Activated naive CD4-positive, alpha-beta T cell treated with anti-CD3 and anti-CD28 coated beads, Interleukin-2, amount 10 ng/mL, durations not matched to agents 7 days and 5 days (primary cell): ENCODE measurements around the gene CFAP77.
A peak's percentile ranks its signal among the peaks of the same experiment; 100 is the strongest.

Source experiments
- CTCF ChIA-PET: fragments of 350-600 bp; sonication (Branson Sonifier 250); formaldehyde crosslinking; loops from one replicate; lab custom pipeline; 2021; ENCODE audit warnings: antibody characterized with exemption; lab: Charles Lee
- DNase-seq: peaks from one replicate; pipeline ENCODE4 v3.0.0-alpha.2; 2020
- H3K27ac Mint-ChIP-seq: one replicate; pipeline ENCODE4 v1.8.0; 2021; ENCODE audit warnings: mild to moderate bottlenecking, moderate library complexity, mixed read lengths
- H3K27me3 Mint-ChIP-seq: one replicate; pipeline ENCODE4 v1.8.0; 2021; ENCODE audit warnings: mild to moderate bottlenecking, mixed read lengths
- H3K36me3 Mint-ChIP-seq: one replicate; pipeline ENCODE4 v1.8.0; 2021; ENCODE audit warnings: mixed read lengths
- H3K4me1 Mint-ChIP-seq: one replicate; pipeline ENCODE4 v1.8.0; 2021; ENCODE audit warnings: mixed read lengths
- H3K4me3 Mint-ChIP-seq: one replicate; pipeline ENCODE4 v1.8.0; 2021; ENCODE audit warnings: mild to moderate bottlenecking, moderate library complexity, mixed read lengths
- H3K9me3 Mint-ChIP-seq: one replicate; pipeline ENCODE4 v1.8.0; 2021; ENCODE audit warnings: mixed read lengths

The CFAP77 gene

GRCh38 chr9:132575005-132575609 is 165.1 kb downstream of the CFAP77 start:
- peaks cover 71% of the 10 kb centered on the region for H3K27me3 Mint-ChIP-seq
- H3K4me1 Mint-ChIP-seq: no peaks in the 10 kb centered on the region
- no peaks in the 10 kb centered on the region for H3K9me3 Mint-ChIP-seq
- H3K4me3 Mint-ChIP-seq: no peak overlapping the region
- CTCF ChIA-PET: interaction anchor here (0.6 to 6.5 kb wide), 5 partner anchors 67 to 337 kb away, joined by 3 to 57 read pairs (median 5); partner anchors contain the start of gene CFAP77
- DNase-seq: peak; percentile 75
- no peaks in the 10 kb centered on the region for H3K36me3 Mint-ChIP-seq
- H3K27ac Mint-ChIP-seq: no peak overlapping the region

- Mint-ChIP-seq H3K4me1 (no peaks in the 10 kb centered on the region), H3K9me3 (no peaks in the 10 kb centered on the region), H3K4me3 (no peak overlapping the region), H3K27me3 (peaks cover 78% of the 10 kb centered on the region), H3K36me3 (no peaks in the 10 kb centered on the region), H3K27ac (no peak overlapping the region)
- CTCF ChIA-PET: interaction anchor here (0.6 to 6.5 kb wide), 4 partner anchors 68 to 404 kb away, joined by 5 to 57 read pairs (median 11); partner anchors contain the start of gene CFAP77
- DNase-seq: no peak
Observed at GRCh38 chr9:132575811-132576210, 165.8 kb downstream of the CFAP77 start.

GRCh38 chr9:132577119-132577518 is 167.1 kb downstream of the CFAP77 start:
- H3K27me3 Mint-ChIP-seq: peaks cover 86% of the 10 kb centered on the region
- CTCF ChIA-PET: interaction anchor here (6.5 kb wide), 1 partner anchor 164 kb away, joined by 57 read pairs; no protein-coding TSS in a partner anchor

GRCh38 chr9:132578367-132578932 is 168.4 kb downstream of the CFAP77 start:
- Mint-ChIP-seq H3K27ac (peak overlapping the region; percentile 59), H3K9me3 (no peaks in the 10 kb centered on the region), H3K36me3 (no peaks in the 10 kb centered on the region), H3K27me3 (peaks cover 93% of the 10 kb centered on the region), H3K4me3 (no peak overlapping the region), H3K4me1 (peaks cover 10% of the 10 kb centered on the region)
- CTCF ChIA-PET: interaction anchor here (1.3 kb wide), 1 partner anchor 164 kb away, joined by 6 read pairs; no protein-coding TSS in a partner anchor
- DNase-seq: no peak

More at GRCh38 chr9:132577119-132577518, 167.1 kb downstream of the CFAP77 start:
- H3K4me1 Mint-ChIP-seq: peaks cover 10% of the 10 kb centered on the region
- H3K9me3 Mint-ChIP-seq: no peaks in the 10 kb centered on the region
- DNase-seq: no peak
- no peak overlapping the region for H3K4me3 Mint-ChIP-seq
- no peaks in the 10 kb centered on the region for H3K36me3 Mint-ChIP-seq
- no peak overlapping the region for H3K27ac Mint-ChIP-seq

GRCh38 chr9:132579427-132579798 is 169.4 kb downstream of the CFAP77 start:
- DNase-seq: no peak
- Mint-ChIP-seq H3K27me3 (peaks cover 98% of the 10 kb centered on the region), H3K27ac (no peak overlapping the region), H3K9me3 (no peaks in the 10 kb centered on the region), H3K4me1 (peaks cover 10% of the 10 kb centered on the region), H3K36me3 (no peaks in the 10 kb centered on the region), H3K4me3 (no peak overlapping the region)
- CTCF ChIA-PET: interaction anchor here (0.7 to 1.3 kb wide), 2 partner anchors 165 to 169 kb away, joined by 3 to 6 read pairs; partner anchors contain the start of gene CFAP77

GRCh38 chr9:132582276-132582785 is 172.3 kb downstream of the CFAP77 start, which contains the start of gene BARHL1:
TSS of gene BARHL1 (plus strand) at chr9:132582606. CDS start at chr9:132582798, 192 bp downstream.
- H3K4me1 Mint-ChIP-seq: peaks cover 10% of the 10 kb centered on the region
- peak within 1 kb of the TSS; percentile 83 for H3K27ac Mint-ChIP-seq
- CTCF ChIA-PET: no interaction called here
- H3K27me3 Mint-ChIP-seq: peaks cover 100% of the 10 kb centered on the region
- no peaks in the 10 kb centered on the region for H3K9me3 Mint-ChIP-seq
- DNase-seq: no peak
- H3K4me3 Mint-ChIP-seq: peak within 1 kb of the TSS; percentile 62
- no peaks in the 10 kb centered on the region for H3K36me3 Mint-ChIP-seq

GRCh38 chr9:132582786-132583583 is 173.0 kb downstream of the CFAP77 start:
- no peaks in the 10 kb centered on the region for H3K36me3 Mint-ChIP-seq
- H3K27me3 Mint-ChIP-seq: peaks cover 100% of the 10 kb centered on the region
- no peak overlapping the region for H3K4me3 Mint-ChIP-seq
- CTCF ChIA-PET: no interaction called here
- H3K27ac Mint-ChIP-seq: peak overlapping the region; percentile 24
- no peak for DNase-seq
- peaks cover 10% of the 10 kb centered on the region for H3K4me1 Mint-ChIP-seq
- no peaks in the 10 kb centered on the region for H3K9me3 Mint-ChIP-seq

- CTCF ChIA-PET: no interaction called here
- Mint-ChIP-seq H3K36me3 (no peaks in the 10 kb centered on the region), H3K27me3 (peaks cover 100% of the 10 kb centered on the region), H3K4me3 (no peak overlapping the region), H3K4me1 (peaks cover 10% of the 10 kb centered on the region), H3K9me3 (no peaks in the 10 kb centered on the region), H3K27ac (no peak overlapping the region)
- DNase-seq: no peak
Observed at GRCh38 chr9:132583584-132584304, 173.7 kb downstream of the CFAP77 start.

DNA sequence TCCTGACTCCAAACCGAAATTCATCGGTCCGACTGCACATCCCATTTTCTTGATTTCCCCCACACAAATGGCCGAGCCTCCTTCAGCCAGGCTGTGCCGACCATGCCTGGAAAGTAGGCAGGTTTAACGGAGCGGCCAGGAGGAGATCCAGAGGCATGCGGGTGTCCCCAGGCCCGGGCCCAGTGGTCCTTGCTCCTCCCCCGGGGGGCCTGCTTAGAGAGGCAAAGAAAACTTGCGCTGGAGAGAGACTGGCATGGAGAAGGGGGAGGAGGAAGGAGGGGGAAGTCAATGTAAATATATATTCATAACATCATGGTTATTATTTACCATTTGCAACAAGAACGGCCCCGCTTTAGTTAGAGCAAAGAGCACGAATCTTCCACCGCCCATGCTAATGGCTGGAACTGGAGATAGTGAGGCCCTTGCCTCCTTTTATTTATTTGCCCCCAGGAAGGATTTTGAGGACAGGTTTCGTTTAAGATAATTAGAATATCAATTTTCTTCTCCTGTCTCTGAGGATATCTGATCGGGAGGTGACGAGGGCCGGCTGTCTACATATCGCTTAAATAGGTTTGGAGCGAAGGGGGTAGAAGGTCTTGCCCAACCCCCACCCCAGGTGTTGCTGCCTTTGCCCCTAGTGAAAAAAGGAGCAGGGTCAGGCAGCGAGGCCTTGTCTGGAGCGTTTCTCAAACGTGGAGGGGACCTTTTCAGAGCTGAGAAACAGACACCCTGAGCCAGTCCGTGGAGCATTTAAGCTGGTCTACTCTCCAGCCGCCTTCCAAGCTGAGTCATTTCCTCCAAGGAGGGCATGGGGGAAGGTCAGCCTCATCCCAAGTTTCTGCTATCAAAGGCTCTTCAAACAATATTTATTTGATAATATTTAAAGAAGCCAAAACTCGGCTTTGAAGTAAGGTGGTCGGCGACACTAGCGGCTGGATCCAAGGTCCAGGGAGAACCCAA is 174.9 kb downstream of the CFAP77 start:
- H3K36me3 Mint-ChIP-seq: no peaks in the 10 kb centered on the region
- H3K4me3 Mint-ChIP-seq: no peak overlapping the region
- DNase-seq: no peak
- peaks cover 100% of the 10 kb centered on the region for H3K27me3 Mint-ChIP-seq
- H3K9me3 Mint-ChIP-seq: no peaks in the 10 kb centered on the region
- CTCF ChIA-PET: no interaction called here
- H3K4me1 Mint-ChIP-seq: peaks cover 11% of the 10 kb centered on the region
- H3K27ac Mint-ChIP-seq: no peak overlapping the region

GRCh38 chr9:132585954-132586829 is 176.2 kb downstream of the CFAP77 start:
- peaks cover 10% of the 10 kb centered on the region for H3K4me1 Mint-ChIP-seq
- CTCF ChIA-PET: no interaction called here
- peak overlapping the region; percentile 20 for H3K27ac Mint-ChIP-seq
- no peak overlapping the region for H3K4me3 Mint-ChIP-seq
- H3K36me3 Mint-ChIP-seq: no peaks in the 10 kb centered on the region
- DNase-seq: no peak
- peaks cover 100% of the 10 kb centered on the region for H3K27me3 Mint-ChIP-seq
- H3K9me3 Mint-ChIP-seq: no peaks in the 10 kb centered on the region

DNA sequence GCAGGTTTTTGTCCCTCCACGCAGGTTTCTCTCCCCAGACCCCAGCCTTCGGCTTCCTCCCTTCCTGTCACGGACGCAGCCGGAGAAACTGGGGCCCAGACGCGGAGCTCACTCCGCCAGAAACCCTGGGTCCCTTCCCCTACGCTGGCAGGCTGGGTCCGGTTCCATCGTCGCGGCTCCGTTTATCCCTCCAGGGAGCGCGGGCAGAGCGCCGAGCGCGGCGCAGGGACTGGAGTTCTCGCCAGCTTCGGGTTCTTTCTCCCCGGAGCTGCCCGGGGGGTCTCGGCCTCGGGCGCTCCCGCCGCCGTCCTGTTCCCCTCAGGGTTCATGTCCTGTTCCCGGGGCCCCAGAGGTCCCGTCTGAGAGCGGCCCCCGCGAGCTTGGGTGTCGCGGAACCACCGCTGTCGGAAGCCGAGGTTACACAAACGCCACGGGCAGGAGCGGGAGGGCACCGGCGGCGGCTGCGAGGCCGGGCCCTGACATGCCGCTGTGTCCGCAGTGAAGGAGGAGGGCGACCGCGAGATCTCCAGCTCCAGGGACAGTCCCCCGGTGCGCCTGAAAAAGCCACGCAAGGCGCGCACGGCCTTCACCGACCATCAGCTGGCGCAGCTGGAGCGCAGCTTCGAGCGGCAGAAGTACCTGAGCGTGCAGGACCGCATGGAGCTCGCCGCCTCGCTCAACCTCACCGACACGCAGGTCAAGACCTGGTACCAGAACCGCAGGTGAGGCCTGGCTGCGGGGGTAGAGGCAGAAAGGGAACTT is 177.0 kb downstream of the CFAP77 start:
- peaks cover 100% of the 10 kb centered on the region for H3K27me3 Mint-ChIP-seq
- H3K4me1 Mint-ChIP-seq: peaks cover 2% of the 10 kb centered on the region
- H3K27ac Mint-ChIP-seq: peak overlapping the region; percentile 11
- CTCF ChIA-PET: no interaction called here
- DNase-seq: no peak
- H3K9me3 Mint-ChIP-seq: no peaks in the 10 kb centered on the region
- H3K36me3 Mint-ChIP-seq: no peaks in the 10 kb centered on the region
- H3K4me3 Mint-ChIP-seq: no peak overlapping the region

DNA sequence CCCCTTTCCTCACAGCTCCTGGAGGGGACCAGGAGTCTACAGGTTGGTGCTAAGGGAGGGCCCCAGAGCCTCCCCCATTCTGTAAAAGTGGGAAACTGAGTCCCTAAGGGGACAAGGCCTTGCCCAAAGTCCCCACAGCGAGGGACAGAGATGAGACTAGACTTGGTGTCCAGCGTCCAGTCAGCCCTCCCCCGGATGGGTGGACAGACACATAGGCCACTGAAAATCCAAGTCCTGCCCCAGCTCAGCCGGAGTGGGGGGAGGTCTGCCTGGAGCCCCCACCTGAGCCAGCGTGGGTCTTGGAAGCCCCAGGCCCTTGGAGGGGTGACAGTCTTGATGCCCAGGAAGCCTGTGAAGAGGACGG is 177.6 kb downstream of the CFAP77 start:
- H3K4me3 Mint-ChIP-seq: no peak overlapping the region
- CTCF ChIA-PET: no interaction called here
- H3K4me1 Mint-ChIP-seq: peaks cover 2% of the 10 kb centered on the region
- H3K27ac Mint-ChIP-seq: no peak overlapping the region
- no peak for DNase-seq
- peaks cover 100% of the 10 kb centered on the region for H3K27me3 Mint-ChIP-seq
- no peaks in the 10 kb centered on the region for H3K36me3 Mint-ChIP-seq
- no peaks in the 10 kb centered on the region for H3K9me3 Mint-ChIP-seq
